GM12878 (cell line): ENCODE results near the gene IZUMO1. TPM values are rescaled to one million over a fixed set of nuclear protein-coding genes. Genes with fewer than 3 reads are reported as not detected.

Experiments used
- ATAC-seq: fragments of 200-7000 bp; cut with Tn5 transposase; 3 replicates; pipeline ENCODE4 v1.9.1; 2020; ENCODE audit warnings: mild to moderate bottlenecking, moderate library complexity
- BruUV-seq: library from RNA; stranded (reverse); fragments of 400-500 nt; replicated peaks from 2 replicates; lab custom pipeline; 2021; lab: Mats Ljungman, UMichigan
- CTCF ChIA-PET: fragments of 300-600 bp; sonication (Branson Sonifier 250); formaldehyde crosslinking; extraction: SDS; loops from one replicate; lab custom pipeline; 2021; ENCODE audit warnings: inconsistent platforms; lab: Yijun Ruan, JAX
- POLR2A ChIA-PET: fragments of 350-600 bp; formaldehyde crosslinking; extraction: SDS; loops from one replicate; lab custom pipeline; 2021; ENCODE audit warnings: inconsistent platforms; lab: Charles Lee
- RAD21 ChIA-PET: fragments of 300-600 bp; sonication (Branson Sonifier 250); formaldehyde crosslinking; loops from one replicate; lab custom pipeline; 2023; ENCODE audit warnings: antibody characterized with exemption; ENCODE audit not compliant: unreplicated experiment; lab: Charles Lee
- SMC1A ChIA-PET: fragments of 300-600 bp; sonication (Branson Sonifier 250); formaldehyde crosslinking; loops from one replicate; lab custom pipeline; 2023; ENCODE audit not compliant: unreplicated experiment, uncharacterized antibody; lab: Charles Lee
- DNase-seq: peaks from one replicate; pipeline ENCODE4 v3.0.0-alpha.2; 2011; ENCODE audit warnings: low read depth, low spot score
- FAIRE-seq: peaks from 3 replicates; lab custom pipeline; 2011; peaks lifted over from hg19 to GRCh38; lab: Jason Lieb, UNC
- H2AFZ ChIP-seq: 2 replicates; pipeline ENCODE4 v1.6.0; 2011; ENCODE audit warnings: low read depth, low read length, control low read depth; ENCODE audit not compliant: control insufficient read depth
- H3K27ac ChIP-seq: 2 replicates; pipeline ENCODE4 v1.5.1; 2011; ENCODE audit warnings: control low read depth; ENCODE audit not compliant: control insufficient read depth, insufficient read depth
- H3K27me3 ChIP-seq, 2 experiments: replicated peaks in 1 of 2; 2 replicates each; pipeline versions ENCODE4 v1.6.0 to v1.6.1; 2011; ENCODE audit warnings: low read length in 1 of 2; ENCODE audit not compliant: control insufficient read depth in 2 of 2, insufficient read depth in 2 of 2
- H3K36me3 ChIP-seq, 2 experiments: 2 replicates each; pipeline ENCODE4 v1.5.1; 2011; ENCODE audit warnings: low read length in 1 of 2; ENCODE audit not compliant: control insufficient read depth in 2 of 2, insufficient read depth in 2 of 2
- H3K4me1 ChIP-seq: 2 replicates; pipeline ENCODE4 v1.6.1; 2011; ENCODE audit warnings: mild to moderate bottlenecking, low read length, moderate library complexity, mixed read lengths; ENCODE audit not compliant: control insufficient read depth, insufficient read depth
- H3K4me2 ChIP-seq: 2 replicates; pipeline ENCODE4 v1.6.0; 2011; ENCODE audit warnings: control low read depth; ENCODE audit not compliant: control insufficient read depth, insufficient read depth
- H3K4me3 ChIP-seq: fragments of 200-600 bp; sonication (generic); 2 replicates; pipeline ENCODE4 v1.5.1; 2016
- H3K79me2 ChIP-seq: 2 replicates; pipeline ENCODE4 v1.6.0; 2011; ENCODE audit warnings: low read length; ENCODE audit not compliant: control insufficient read depth, insufficient read depth
- H3K9ac ChIP-seq: 2 replicates; pipeline ENCODE4 v1.8.0; 2011; ENCODE audit warnings: low read length, control low read depth, mixed read lengths; ENCODE audit not compliant: control insufficient read depth, insufficient read depth
- H3K9me3 ChIP-seq: replicated peaks from 3 replicates; pipeline ENCODE4 v1.5.1; 2011; ENCODE audit warnings: mild to moderate bottlenecking, low read length; ENCODE audit not compliant: control insufficient read depth, insufficient read depth
- H4K20me1 ChIP-seq: 2 replicates; pipeline ENCODE4 v1.6.0; 2011; ENCODE audit not compliant: control insufficient read depth, insufficient read depth
- BACH1 ChIP-seq: fragments of 450-650 bp; IDR thresholded peaks from 2 replicates; pipeline ENCODE4 v1.6.1; 2017; ENCODE audit warnings: mild to moderate bottlenecking, borderline replicate concordance
- BRCA1 ChIP-seq: IDR thresholded peaks from 2 replicates; pipeline ENCODE4 v1.6.1; 2011; ENCODE audit warnings: low read depth, low read length, improper control_type of control experiment
- LARP7 ChIP-seq: fragments of 450-650 bp; IDR thresholded peaks from 2 replicates; pipeline ENCODE4 v1.6.1; 2017; ENCODE audit warnings: mild to moderate bottlenecking
- MYC ChIP-seq: IDR thresholded peaks from 2 replicates; pipeline ENCODE4 v1.6.1; 2011; ENCODE audit warnings: mild to moderate bottlenecking, low read length, moderate library complexity, inconsistent platforms; ENCODE audit not compliant: insufficient read depth, insufficient replicate concordance, insufficient read length, severe bottlenecking
- RBBP5 ChIP-seq: fragments of 200-600 bp; sonication (generic); conservative IDR thresholded peaks from 2 replicates; pipeline ENCODE4 v1.6.1; 2016
- SIN3A ChIP-seq: IDR thresholded peaks from 2 replicates; pipeline ENCODE4 v1.6.1; 2012; ENCODE audit warnings: low read depth, low read length, improper control_type of control experiment
- SREBF2 ChIP-seq: IDR thresholded peaks from 2 replicates; pipeline ENCODE4 v1.6.1; 2012; ENCODE audit warnings: mild to moderate bottlenecking, low read length
- WGBS: methylation state at CpG from one replicate; pipeline ENCODE4 v1.1.6; 2016; ENCODE audit warnings: low lambda C conversion rate; ENCODE audit not compliant: insufficient replicate concordance, insufficient coverage; ENCODE audit errors: missing lambda C conversion rate; 5-methylcytosine and 5-hydroxymethylcytosine counted together
- in situ Hi-C: fragments of 300-500 bp; cut with MboI; formaldehyde crosslinking; loops from 9 replicates; pipeline ENCODE4 v1.14.3; 2018; ENCODE audit warnings: mixed read lengths
- intact Hi-C: fragments of 100-400 bp; cut with micrococcal nuclease; formaldehyde crosslinking; loops from one replicate; pipeline ENCODE4 v1.14.2; 2022; ENCODE audit not compliant: unreplicated experiment
- polyA plus RNA-seq, 11 experiments: library from polyadenylated mRNA; depleted of rRNA in 4 of 11; unstranded in 6 of 11; stranded (reverse) in 5 of 11; fragments of >200 nt; fragmentation: Nextera tagmentation in 4 of 11; fragmentation: Illumina TruSeq in 1 of 11; extraction: Ambion mirVana in 4 of 11; extraction: Trizol in 1 of 11; gene quantifications; 1 replicate in 1 of 11; 2 replicates in 10 of 11; pipeline versions ENCODE4 v1.2.1 to v1.2.3, GENCODE V29; 2011 to 2016; ENCODE audit warnings: inconsistent platforms in 2 of 11, missing spikeins in 2 of 11, low read depth in 1 of 11
- total RNA-seq, 4 experiments: library from RNA; depleted of rRNA in 3 of 4; stranded (reverse); fragments of >200 nt in 3 of 4; fragmentation: Illumina TruSeq in 1 of 4; extraction: Trizol in 1 of 4; gene quantifications; 2 replicates each; pipeline versions ENCODE4 v1.2.1 to v1.2.3, GENCODE V29; 2013 to 2021
- TF ChIP-seq, protein P1 (sequence below): fragments of 150-350 bp; IDR thresholded peaks from 2 replicates; pipeline ENCODE4 v1.6.1; 2014; ENCODE audit warnings: mild to moderate bottlenecking, low read depth, low read length
- TF ChIP-seq, protein P2 (sequence below): fragments of 450-650 bp; formaldehyde crosslinking; IDR thresholded peaks from 2 replicates; pipeline ENCODE4 v1.4.0; 2022; ENCODE audit warnings: mild to moderate bottlenecking, moderate library complexity
- TF ChIP-seq, protein P3 (sequence below): IDR thresholded peaks from 2 replicates; pipeline ENCODE4 v1.6.1; 2012; ENCODE audit warnings: improper control_type of control experiment, low read depth, low read length; ENCODE audit not compliant: insufficient replicate concordance

Gene IZUMO1
- total and polyA plus RNA-seq, 10 of the 15 experiments (the other 5 are each of a cell fraction or from before 2014, with no cell fraction given) = not detected

DNA sequence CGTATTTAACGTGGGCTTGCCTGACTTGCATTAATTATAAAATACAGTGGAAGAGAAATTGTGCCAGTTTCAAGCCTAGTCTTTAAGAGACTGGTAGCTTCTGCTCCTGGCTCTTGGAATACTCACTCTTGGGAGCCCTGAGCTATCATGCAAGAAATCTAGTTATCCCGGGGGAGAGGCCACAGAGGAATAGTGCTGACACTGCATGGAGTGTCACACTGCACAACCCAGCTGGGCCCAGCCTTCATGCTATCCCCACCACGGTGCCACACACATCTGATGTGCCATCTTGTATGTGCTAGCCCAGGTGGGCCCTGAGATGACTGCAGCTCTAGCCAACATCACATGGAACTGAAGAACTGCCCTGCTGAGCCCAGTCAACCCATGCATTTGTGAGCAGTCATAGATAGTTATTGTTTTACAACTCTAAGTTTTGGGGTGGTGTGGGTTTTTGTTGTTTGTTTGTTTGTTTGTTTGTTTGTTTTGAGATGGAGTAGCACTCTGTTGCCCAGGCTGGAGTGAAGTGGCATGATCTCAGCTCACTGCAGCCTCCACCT lies 35.5 kb downstream of the IZUMO1 start:
- BruUV-seq = no TSS peak
- FAIRE-seq (no peak), ATAC-seq (no peak), DNase-seq (no peak)
- Histone ChIP-seq H3K4me3 (no peak overlapping the region), H3K4me1 (peaks cover 16% of the 10 kb centered on the region), H3K9me3 (no peaks in the 10 kb centered on the region; the same call in 2 of the 3 replicates), H3K27ac (no peak overlapping the region), H3K27me3 (no peaks in the 10 kb centered on the region), H3K9ac (no peak overlapping the region), H3K79me2 (no peaks in the 10 kb centered on the region), H4K20me1 (no peaks in the 10 kb centered on the region), H3K4me2 (no peak overlapping the region), H3K36me3 (no peaks in the 10 kb centered on the region), H2AFZ (no peak overlapping the region)
- WGBS = 84% methylated on average over 4 of the region's 4 CpGs
- SMC1A ChIA-PET = no interaction called here
- TF ChIP-seq, protein P1, sequence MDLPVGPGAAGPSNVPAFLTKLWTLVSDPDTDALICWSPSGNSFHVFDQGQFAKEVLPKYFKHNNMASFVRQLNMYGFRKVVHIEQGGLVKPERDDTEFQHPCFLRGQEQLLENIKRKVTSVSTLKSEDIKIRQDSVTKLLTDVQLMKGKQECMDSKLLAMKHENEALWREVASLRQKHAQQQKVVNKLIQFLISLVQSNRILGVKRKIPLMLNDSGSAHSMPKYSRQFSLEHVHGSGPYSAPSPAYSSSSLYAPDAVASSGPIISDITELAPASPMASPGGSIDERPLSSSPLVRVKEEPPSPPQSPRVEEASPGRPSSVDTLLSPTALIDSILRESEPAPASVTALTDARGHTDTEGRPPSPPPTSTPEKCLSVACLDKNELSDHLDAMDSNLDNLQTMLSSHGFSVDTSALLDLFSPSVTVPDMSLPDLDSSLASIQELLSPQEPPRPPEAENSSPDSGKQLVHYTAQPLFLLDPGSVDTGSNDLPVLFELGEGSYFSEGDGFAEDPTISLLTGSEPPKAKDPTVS = no peak
- no peak for TF ChIP-seq SREBF2
- TF ChIP-seq BRCA1 = no peak
- TF ChIP-seq, protein P2, sequence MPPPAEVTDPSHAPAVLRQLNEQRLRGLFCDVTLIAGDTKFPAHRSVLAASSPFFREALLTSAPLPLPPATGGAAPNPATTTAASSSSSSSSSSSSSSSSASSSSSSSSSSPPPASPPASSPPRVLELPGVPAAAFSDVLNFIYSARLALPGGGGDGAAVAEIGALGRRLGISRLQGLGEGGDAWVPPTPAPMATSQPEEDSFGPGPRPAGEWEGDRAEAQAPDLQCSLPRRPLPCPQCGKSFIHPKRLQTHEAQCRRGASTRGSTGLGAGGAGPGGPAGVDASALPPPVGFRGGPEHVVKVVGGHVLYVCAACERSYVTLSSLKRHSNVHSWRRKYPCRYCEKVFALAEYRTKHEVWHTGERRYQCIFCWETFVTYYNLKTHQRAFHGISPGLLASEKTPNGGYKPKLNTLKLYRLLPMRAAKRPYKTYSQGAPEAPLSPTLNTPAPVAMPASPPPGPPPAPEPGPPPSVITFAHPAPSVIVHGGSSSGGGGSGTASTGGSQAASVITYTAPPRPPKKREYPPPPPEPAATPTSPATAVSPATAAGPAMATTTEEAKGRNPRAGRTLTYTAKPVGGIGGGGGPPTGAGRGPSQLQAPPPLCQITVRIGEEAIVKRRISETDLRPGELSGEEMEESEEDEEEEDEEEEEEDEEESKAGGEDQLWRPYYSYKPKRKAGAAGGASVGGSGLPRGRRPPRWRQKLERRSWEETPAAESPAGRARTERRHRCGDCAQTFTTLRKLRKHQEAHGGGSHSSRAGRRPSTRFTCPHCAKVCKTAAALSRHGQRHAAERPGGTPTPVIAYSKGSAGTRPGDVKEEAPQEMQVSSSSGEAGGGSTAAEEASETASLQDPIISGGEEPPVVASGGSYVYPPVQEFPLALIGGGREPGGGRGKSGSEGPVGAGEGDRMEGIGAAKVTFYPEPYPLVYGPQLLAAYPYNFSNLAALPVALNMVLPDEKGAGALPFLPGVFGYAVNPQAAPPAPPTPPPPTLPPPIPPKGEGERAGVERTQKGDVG = no peak
- TF ChIP-seq SIN3A = no peak
- TF ChIP-seq, protein P3, sequence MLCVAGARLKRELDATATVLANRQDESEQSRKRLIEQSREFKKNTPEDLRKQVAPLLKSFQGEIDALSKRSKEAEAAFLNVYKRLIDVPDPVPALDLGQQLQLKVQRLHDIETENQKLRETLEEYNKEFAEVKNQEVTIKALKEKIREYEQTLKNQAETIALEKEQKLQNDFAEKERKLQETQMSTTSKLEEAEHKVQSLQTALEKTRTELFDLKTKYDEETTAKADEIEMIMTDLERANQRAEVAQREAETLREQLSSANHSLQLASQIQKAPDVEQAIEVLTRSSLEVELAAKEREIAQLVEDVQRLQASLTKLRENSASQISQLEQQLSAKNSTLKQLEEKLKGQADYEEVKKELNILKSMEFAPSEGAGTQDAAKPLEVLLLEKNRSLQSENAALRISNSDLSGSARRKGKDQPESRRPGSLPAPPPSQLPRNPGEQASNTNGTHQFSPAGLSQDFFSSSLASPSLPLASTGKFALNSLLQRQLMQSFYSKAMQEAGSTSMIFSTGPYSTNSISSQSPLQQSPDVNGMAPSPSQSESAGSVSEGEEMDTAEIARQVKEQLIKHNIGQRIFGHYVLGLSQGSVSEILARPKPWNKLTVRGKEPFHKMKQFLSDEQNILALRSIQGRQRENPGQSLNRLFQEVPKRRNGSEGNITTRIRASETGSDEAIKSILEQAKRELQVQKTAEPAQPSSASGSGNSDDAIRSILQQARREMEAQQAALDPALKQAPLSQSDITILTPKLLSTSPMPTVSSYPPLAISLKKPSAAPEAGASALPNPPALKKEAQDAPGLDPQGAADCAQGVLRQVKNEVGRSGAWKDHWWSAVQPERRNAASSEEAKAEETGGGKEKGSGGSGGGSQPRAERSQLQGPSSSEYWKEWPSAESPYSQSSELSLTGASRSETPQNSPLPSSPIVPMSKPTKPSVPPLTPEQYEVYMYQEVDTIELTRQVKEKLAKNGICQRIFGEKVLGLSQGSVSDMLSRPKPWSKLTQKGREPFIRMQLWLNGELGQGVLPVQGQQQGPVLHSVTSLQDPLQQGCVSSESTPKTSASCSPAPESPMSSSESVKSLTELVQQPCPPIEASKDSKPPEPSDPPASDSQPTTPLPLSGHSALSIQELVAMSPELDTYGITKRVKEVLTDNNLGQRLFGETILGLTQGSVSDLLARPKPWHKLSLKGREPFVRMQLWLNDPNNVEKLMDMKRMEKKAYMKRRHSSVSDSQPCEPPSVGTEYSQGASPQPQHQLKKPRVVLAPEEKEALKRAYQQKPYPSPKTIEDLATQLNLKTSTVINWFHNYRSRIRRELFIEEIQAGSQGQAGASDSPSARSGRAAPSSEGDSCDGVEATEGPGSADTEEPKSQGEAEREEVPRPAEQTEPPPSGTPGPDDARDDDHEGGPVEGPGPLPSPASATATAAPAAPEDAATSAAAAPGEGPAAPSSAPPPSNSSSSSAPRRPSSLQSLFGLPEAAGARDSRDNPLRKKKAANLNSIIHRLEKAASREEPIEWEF = no peak
- no peak for TF ChIP-seq LARP7
- TF ChIP-seq MYC = no peak
- TF ChIP-seq BACH1 = no peak
- TF ChIP-seq RBBP5 = no peak
- in situ Hi-C loops (no loop called here), intact Hi-C loops (no loop called here)
- RAD21 ChIA-PET = interaction anchor here (0.8 kb wide), 1 partner anchor 36 kb away, joined by 4 read pairs; no protein-coding TSS in a partner anchor
- POLR2A ChIA-PET = no interaction called here
- CTCF ChIA-PET = interaction anchor here (0.7 kb wide), 1 partner anchor 116 kb away, joined by 3 read pairs; no protein-coding TSS in a partner anchor
